GM19240 (cell line): Measurements from ENCODE around the gene SCGB1D2.

ENCODE experiments used
- DNase-seq: peaks from one replicate; pipeline ENCODE4 v3.0.0; 2011; ENCODE audit warnings: low spot score; ENCODE audit not compliant: insufficient read length

The SCGB1D2 gene

DNA sequence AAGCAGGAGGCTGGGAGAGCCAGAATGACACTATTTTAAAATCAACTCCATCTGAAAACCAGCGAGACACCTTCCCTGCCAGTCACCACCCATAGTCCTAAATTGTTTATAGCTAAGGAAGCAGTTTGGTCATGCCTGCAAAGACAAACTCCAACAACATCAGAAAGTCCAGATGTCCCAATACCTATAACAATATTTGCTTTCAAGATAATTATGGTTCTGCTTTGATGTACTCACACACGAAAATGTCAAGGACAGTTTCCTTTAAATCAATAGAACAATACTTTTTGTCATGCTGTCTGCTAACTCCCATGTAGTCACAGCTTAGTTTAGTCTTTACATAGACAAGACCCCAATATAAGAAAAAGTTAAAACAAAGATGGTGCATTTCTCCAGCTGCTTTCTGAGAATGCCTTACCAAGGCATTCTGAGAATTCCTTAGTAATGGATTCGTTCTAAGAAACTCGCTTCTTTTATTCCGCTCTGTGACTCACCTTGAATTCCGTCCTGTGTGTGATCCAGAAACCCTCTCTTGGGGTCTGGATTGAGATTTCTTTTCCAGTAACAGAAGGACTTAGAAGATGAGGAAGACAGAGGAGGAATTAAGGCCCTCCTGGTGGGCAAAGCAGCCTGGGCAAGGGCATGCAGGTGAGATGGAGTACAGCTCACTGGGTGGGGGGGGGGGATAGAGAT is 18.4 kb downstream of the SCGB1D2 start:
- DNase-seq: no peak

DNA sequence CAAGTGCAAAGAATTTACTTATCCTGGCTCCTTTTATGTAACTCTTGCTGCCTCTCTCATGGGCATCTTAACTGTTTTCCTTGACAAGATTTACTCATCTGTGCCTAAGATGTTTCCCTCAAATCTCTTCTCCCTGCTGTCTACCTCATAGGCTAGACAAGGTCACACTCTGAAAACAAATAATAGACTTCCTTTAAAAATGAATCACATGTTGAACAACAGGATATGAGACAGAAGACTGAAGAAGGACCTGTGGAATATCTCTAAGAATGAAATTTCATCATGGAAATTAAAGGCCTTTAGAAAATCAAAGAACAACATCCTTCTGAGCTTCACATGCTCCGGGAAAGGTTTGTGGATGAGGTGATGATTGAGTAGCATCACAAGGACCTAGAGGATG is 22.0 kb downstream of the SCGB1D2 start:
- DNase-seq: no peak

DNA sequence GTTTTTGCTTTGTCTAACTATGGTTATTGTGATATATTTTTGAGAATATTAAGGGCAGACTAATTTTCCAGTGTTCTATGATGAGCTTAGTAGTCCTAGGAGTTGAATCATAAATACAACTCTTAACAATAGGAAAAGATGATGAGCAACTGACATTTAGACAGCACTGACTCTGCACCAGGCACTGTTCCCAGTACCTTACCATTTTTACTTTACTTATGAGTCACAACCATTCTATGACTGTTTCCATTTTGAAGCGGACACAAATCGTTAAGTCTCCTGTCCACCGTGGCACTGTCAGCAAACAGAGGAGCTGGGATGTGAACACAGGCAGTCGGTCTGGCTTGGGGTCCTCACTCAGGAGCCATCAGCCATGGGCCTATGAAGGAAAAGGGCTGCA is 24.5 kb downstream of the SCGB1D2 start:
- DNase-seq: no peak

DNA sequence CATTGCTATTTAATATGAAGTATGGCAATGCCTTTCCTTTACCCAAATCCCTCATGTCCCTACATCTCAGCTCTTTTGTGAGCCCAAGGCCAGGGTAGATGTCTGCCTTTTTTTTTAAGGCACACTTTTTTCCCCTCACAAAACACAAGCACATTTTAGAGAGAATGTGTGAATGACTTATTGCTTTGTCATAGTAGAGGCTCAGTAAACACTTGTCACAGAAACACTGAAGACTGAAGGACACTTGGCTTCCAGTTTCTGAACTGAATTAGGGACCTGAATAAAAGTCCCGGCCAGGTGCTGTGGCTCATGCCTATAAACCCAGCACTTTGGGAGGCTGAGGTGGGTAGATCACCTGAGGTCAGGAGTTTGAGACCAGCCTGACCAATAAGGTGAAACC is 25.0 kb downstream of the SCGB1D2 start:
- DNase-seq: no peak

DNA sequence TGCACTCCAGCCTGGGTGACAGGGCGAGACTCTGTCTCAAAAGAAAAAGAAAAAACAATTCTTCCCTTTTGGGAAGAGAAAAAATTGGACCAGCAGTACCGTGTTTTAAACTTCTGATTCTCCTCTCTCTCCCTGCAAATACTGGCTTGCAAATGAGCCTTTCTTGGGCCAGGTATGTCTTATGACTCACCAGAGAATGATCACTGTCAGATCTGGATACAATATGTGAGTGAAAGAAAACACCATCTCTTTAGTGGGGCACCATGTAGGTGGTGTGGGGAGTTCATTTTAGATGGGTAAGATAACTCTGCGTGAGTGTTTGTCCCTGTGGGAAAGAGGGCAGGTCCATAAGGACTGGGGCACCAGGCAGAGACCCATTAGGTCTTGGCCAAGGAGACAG is 25.5 kb downstream of the SCGB1D2 start:
- no peak for DNase-seq

DNA sequence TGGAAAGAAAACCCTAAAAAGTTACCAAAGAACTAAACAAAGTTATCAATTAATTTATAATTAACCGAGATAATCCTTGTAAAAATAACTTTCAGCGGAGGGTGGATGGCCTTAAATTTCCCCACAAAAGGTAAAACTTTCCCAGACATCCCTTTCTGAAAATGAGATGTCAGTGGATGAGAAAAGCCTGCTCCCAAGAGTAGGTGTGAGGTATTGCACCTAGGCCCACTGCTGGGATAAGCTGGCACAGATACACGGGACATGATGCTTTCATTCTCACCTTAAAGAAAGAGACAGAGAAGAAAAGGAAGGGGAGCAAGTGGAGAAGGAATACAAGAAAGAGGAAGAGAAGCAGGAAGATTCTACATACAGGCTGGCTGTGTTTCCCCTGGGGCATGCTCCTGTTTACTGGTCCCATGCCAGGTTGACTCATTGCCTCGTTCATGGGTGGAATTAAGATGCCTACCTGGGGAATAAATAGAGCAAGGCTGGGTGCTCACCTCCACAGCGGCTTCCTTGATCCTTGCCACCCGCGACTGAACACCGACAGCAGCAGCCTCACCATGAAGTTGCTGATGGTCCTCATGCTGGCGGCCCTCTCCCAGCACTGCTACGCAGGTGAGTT is 27.7 kb downstream of the SCGB1D2 start, which contains the start of gene SCGB2A2:
Gene SCGB2A2 (plus strand): TSS at position 505 of the 625 bp plus-strand sequence. CDS start 59 bp downstream, at position 564.
- no peak for DNase-seq

DNA sequence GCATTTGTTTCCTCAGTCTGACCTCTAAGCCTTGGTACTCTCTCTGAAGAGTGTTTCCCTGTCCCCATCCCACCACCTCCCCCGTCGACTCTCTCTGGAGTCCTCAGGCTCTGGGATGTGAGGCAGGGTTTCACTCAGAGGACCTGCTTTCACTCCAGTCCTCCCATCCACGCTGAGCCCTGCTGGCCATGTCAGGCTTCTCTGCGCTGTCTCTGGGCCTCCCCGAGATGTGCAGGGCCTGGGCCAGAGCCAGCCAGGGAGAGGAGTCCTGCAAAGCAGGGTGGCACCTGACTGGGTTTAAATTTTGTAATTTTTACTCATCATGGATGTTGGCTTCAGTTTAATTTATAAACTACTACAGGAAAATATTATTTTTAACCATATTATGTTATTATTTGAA is 31.2 kb downstream of the SCGB1D2 start:
- no peak for DNase-seq

DNA sequence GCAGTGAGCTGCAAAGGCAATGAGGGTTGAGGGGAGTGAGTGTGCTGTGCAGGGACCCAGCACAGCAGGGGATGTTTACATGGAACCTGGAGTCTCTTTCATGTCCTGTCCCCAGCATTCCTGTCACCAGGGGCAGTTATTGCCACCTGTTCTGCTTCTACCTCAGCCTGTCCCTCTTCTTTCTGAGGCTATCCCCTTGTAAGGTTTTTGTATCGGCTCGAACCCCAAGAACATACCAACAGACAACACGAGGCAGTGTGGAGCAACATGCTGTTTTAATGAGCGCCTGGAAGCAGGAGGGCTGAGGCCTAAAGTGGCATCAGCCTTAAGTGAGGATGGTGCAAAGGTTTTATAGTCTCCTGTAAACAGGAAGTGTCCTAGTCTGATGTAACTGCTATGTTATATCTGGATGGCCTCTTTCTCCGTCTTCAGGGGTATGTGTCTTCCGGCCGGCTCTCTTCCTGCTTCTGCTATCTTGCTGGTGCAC is 31.8 kb downstream of the SCGB1D2 start:
- no peak for DNase-seq

DNA sequence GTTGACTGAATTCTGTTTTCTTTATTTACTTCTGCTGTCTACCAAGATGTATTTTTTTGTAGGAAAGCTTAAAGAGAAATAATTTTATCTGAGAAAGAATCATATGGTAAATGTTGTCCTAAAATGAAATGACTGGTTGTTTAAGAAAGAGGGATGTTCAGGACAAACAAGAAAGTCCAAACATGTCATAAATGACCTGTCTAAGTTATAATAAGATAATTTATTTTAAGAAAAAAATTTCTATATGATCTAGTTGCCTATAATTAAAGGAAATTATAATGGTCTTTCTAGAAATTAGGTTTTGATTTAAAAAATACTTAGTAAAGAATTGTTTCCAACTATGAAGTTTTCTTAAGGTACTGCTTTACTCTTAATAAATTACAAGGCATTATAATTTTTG is 38.4 kb downstream of the SCGB1D2 start:
- no peak for DNase-seq
